Testis (tissue), 2 donors: ENCODE results near the gene LCLAT1.

Experiments used
- CTCF ChIP-seq, 3 experiments: fragments of 450-650 bp in 2 of 3; fragments of 200-600 bp in 1 of 3; sonication (generic) in 1 of 3; IDR thresholded peaks; one replicate each; pipeline ENCODE4 v1.5.1; 2016 to 2019; ENCODE audit warnings: antibody characterized with exemption in 3 of 3, mild to moderate bottlenecking in 2 of 3, moderate library complexity in 1 of 3
- POLR2A ChIP-seq: fragments of 450-650 bp; IDR thresholded peaks from one replicate; pipeline ENCODE4 v1.6.1; 2017; ENCODE audit warnings: antibody characterized with exemption, mild to moderate bottlenecking, moderate library complexity

GRCh38 chr2:30628341-30628740 lies 181.3 kb downstream of the LCLAT1 start:
- TF ChIP-seq CTCF (IDR thresholded peaks at IDR 0.05), result no peak
- TF ChIP-seq POLR2A, result no peak
